ENCODE data around the gene PHLDB2. TPM values are rescaled to one million over a fixed set of nuclear protein-coding genes. Genes with fewer than 3 reads are reported as not detected.

The PHLDB2 gene
- polyA plus RNA-seq, 3 donors, result 77.7 to 105 (median 98.4) TPM

GRCh38 chr3:112013058-112013783 lies 154.2 kb downstream of the PHLDB2 start:
- DNase-seq, result peak; percentile 76

GRCh38 chr3:112013784-112014143 lies 154.7 kb downstream of the PHLDB2 start:
- no peak for DNase-seq

DNA sequence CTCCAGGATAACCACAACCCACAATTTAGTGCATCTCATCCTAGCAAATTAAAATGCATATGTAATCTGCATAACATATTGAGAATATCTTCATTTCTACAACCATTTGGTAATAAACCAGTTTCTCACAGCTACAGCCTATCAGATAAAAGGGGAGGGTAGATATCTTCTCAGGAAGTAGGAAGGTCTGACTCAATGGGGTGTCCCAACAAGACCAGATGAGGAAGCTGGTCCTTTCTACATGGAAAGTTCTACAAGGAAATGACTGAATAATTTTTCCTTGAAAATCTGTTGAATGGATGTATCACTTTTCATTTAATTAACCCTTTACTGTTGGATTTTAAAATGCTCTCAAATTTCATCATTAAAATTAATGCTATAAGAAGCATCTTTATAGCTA lies 158.0 kb downstream of the PHLDB2 start:
- DNase-seq, result no peak

DNA sequence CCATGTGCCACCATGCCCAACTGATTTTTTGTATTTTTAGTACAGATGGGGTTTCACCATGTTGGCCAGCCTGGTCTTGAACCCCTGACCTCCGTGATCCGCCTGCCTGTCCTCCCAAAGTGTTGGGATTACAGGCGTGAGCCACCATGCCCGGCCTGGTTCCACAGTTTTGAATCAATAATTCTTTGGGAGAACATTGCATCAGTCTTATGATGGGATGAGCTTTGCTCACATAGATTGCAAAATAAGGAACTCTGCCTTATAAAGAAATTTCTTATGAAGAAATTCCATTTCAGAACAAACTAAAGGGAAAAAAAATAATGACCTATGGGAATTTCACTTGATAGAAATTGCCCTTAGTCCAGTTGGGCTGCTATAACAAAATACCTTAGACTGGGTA lies 159.6 kb downstream of the PHLDB2 start:
- DNase-seq, result no peak

GRCh38 chr3:112019716-112020115 lies 160.7 kb downstream of the PHLDB2 start:
- DNase-seq, result no peak

DNA sequence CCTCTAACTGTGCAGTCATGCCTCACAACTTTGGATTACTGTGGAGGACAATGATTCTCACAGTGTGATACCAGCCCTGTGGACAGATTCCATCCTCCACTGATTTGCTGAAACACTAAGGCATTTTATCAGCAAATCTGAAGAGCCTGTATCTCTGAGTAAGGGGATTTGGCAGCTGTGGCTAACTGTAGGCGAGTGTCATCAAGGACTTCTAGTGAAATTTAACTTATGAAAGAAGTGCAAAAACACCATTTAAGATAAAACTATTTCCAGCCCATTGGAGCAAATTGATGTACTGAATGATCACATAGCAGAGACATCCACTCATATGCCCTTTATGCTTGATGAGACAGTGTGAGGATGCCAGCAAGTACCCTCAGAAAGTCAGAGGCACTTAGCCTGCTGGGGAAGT lies 161.6 kb downstream of the PHLDB2 start:
- DNase-seq, result no peak

Other genes starting within 250 kb of the PHLDB2 start
- gene PLCXD2, start 184.6 kb upstream of the PHLDB2 start, polyA plus RNA-seq (ENCODE audit: insufficient read length in 3 of 3), result 10 to 100 TPM; 10.8 to 17.5 (median 14.2) TPM
- 10 to 100 TPM; 46.7 to 52.0 (median 51.8) TPM for gene ABHD10, start 119.8 kb downstream of the PHLDB2 start, polyA plus RNA-seq (ENCODE audit: insufficient read length in 3 of 3)
- 1 to 10 TPM; 2.3 to 2.8 (median 2.3) TPM for gene TAGLN3, start 139.7 kb downstream of the PHLDB2 start, polyA plus RNA-seq (ENCODE audit: insufficient read length in 3 of 3)
- under 1 TPM in 2 of 3 donors, not detected in 1; 0.03 to 0.06 TPM for gene TMPRSS7, start 175.5 kb downstream of the PHLDB2 start, polyA plus RNA-seq (ENCODE audit: insufficient read length in 3 of 3)
- 1 to 10 TPM; 4.9 to 6.8 (median 5.3) TPM for gene C3orf52, start 227.1 kb downstream of the PHLDB2 start, polyA plus RNA-seq (ENCODE audit: insufficient read length in 3 of 3)